Endodermal cell (in vitro differentiated cells): Measurements from ENCODE around the gene STOML3. TPM values are rescaled to one million over a fixed set of nuclear protein-coding genes. Genes with fewer than 3 reads are reported as not detected.

Experiments used
- DNase-seq: peaks from one replicate; pipeline ENCODE4 v3.0.0-alpha.2; 2017
- H3K27ac ChIP-seq: 2 replicates; pipeline ENCODE4 v1.5.1; 2013; ENCODE audit warnings: mild to moderate bottlenecking, low read depth, low read length, moderate library complexity
- H3K27me3 ChIP-seq: 2 replicates; pipeline ENCODE4 v1.6.1; 2013; ENCODE audit warnings: mild to moderate bottlenecking, low read length, moderate library complexity; ENCODE audit not compliant: insufficient read depth, control insufficient read depth, poor library complexity, severe bottlenecking
- H3K36me3 ChIP-seq: 2 replicates; pipeline ENCODE4 v1.7.0; 2013; ENCODE audit warnings: mild to moderate bottlenecking, low read length, moderate library complexity; ENCODE audit not compliant: control insufficient read depth, insufficient read depth
- H3K4me1 ChIP-seq: one replicate; pipeline ENCODE4 v1.7.0; 2013; ENCODE audit warnings: low read length; ENCODE audit not compliant: control insufficient read depth, insufficient read depth
- H3K4me3 ChIP-seq: 2 replicates; pipeline ENCODE4 v1.5.1; 2013; ENCODE audit warnings: mild to moderate bottlenecking, low read length, moderate library complexity
- H3K9ac ChIP-seq: 2 replicates; pipeline ENCODE4 v1.6.1; 2013; ENCODE audit warnings: mild to moderate bottlenecking, low read length, moderate library complexity; ENCODE audit not compliant: poor library complexity, severe bottlenecking; ENCODE audit errors: extremely low read depth
- H3K9me3 ChIP-seq: 2 replicates; pipeline ENCODE4 v1.6.1; 2013; ENCODE audit warnings: mild to moderate bottlenecking, low read length, moderate library complexity; ENCODE audit not compliant: control insufficient read depth
- H3K27ac Mint-ChIP-seq: 2 replicates; pipeline ENCODE4 v1.8.0; 2020; ENCODE audit warnings: mixed read lengths
- H3K27me3 Mint-ChIP-seq: 2 replicates; pipeline ENCODE4 v1.8.0; 2021; ENCODE audit warnings: mild to moderate bottlenecking, mixed read lengths; ENCODE audit not compliant: insufficient read depth
- H3K36me3 Mint-ChIP-seq: 2 replicates; pipeline ENCODE4 v1.8.0; 2020; ENCODE audit warnings: low read depth, mixed read lengths
- H3K4me1 Mint-ChIP-seq: 2 replicates; pipeline ENCODE4 v1.8.0; 2020; ENCODE audit warnings: mixed read lengths
- H3K4me3 Mint-ChIP-seq: 2 replicates; pipeline ENCODE4 v1.8.0; 2020; ENCODE audit warnings: mild to moderate bottlenecking, moderate library complexity, mixed read lengths
- H3K9me3 Mint-ChIP-seq: 2 replicates; pipeline ENCODE4 v1.8.0; 2020; ENCODE audit warnings: mild to moderate bottlenecking, mixed read lengths
- CTCF ChIP-seq: fragments of 200-600 bp; sonication (generic); conservative IDR thresholded peaks from 2 replicates; pipeline ENCODE4 v1.5.0; 2021; ENCODE audit warnings: antibody characterized with exemption, mild to moderate bottlenecking
- WGBS, 2 experiments: methylation state at CpG; one replicate each; pipeline versions ENCODE4 v1.1.5 to v1.1.7; 2013; ENCODE audit warnings: missing lambda C conversion rate in 2 of 2, mixed read lengths in 1 of 2; ENCODE audit not compliant: insufficient coverage in 1 of 2, insufficient read length in 1 of 2; 5-methylcytosine and 5-hydroxymethylcytosine counted together
- total RNA-seq, 2 donors: library from RNA; stranded (reverse); fragmentation: NEBNext Ultra II Directional in 1 of 2; extraction: Animal tissue kit (Norgen Biotek cat#: 25700) in 1 of 2; gene quantifications; 2 replicates in 1 of 2; 3 replicates in 1 of 2; pipeline ENCODE4 v1.2.1, GENCODE V29; 2021

The STOML3 gene
- total RNA-seq, 2 donors from 2014 or later: not detected

GRCh38 chr13:38951525-38952313 lies 38.9 kb downstream of the STOML3 start:
- Mint-ChIP-seq H3K4me1 (peaks cover 1% of the 10 kb centered on the region), H3K9me3 (no peaks in the 10 kb centered on the region), H3K4me3 (no peak overlapping the region), H3K27me3 (no peaks in the 10 kb centered on the region), H3K27ac (no peak overlapping the region), H3K36me3 (no peaks in the 10 kb centered on the region)
- DNase-seq: no peak
- Histone ChIP-seq H3K4me1 (no peaks in the 10 kb centered on the region), H3K27me3 (no peaks in the 10 kb centered on the region), H3K27ac (no peak overlapping the region), H3K9me3 (no peaks in the 10 kb centered on the region), H3K36me3 (no peaks in the 10 kb centered on the region), H3K9ac (no peak overlapping the region), H3K4me3 (no peak overlapping the region)
- no peak for TF ChIP-seq CTCF
- WGBS, 2 experiments: 69 to 78% methylated on average over 4 to 9 of the region's 9 CpGs

DNA sequence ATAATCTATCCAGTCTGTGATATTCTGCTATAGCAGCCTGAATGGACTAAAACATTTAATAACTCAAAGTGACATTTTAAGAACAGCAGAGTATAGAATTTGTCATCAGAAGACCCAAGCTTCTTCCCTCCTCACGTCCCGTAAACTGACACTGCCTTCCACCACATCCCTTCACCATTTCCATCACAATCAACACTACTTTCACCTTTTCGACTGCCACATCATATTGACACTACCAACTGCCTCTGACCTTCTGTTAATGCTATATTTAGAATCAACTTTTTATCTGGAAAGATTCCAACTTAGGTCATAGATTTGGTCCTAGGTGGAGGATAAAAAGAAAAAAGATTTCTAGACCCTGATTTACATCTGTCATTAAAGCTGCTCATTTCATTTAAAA lies 39.6 kb downstream of the STOML3 start:
- Mint-ChIP-seq H3K36me3 (no peaks in the 10 kb centered on the region), H3K4me1 (peaks cover 1% of the 10 kb centered on the region), H3K27ac (no peak overlapping the region), H3K4me3 (no peak overlapping the region), H3K9me3 (no peaks in the 10 kb centered on the region), H3K27me3 (no peaks in the 10 kb centered on the region)
- WGBS, 2 experiments: 44 to 77% methylated on average over 1 to 2 of the region's 3 CpGs
- no peaks in the 10 kb centered on the region for H3K27me3 ChIP-seq
- no peak for TF ChIP-seq CTCF
- no peaks in the 10 kb centered on the region for H3K36me3 ChIP-seq
- no peak overlapping the region for H3K27ac ChIP-seq
- DNase-seq: no peak
- no peak overlapping the region for H3K4me3 ChIP-seq
- no peak overlapping the region for H3K9ac ChIP-seq
- no peaks in the 10 kb centered on the region for H3K9me3 ChIP-seq
- H3K4me1 ChIP-seq: no peaks in the 10 kb centered on the region

DNA sequence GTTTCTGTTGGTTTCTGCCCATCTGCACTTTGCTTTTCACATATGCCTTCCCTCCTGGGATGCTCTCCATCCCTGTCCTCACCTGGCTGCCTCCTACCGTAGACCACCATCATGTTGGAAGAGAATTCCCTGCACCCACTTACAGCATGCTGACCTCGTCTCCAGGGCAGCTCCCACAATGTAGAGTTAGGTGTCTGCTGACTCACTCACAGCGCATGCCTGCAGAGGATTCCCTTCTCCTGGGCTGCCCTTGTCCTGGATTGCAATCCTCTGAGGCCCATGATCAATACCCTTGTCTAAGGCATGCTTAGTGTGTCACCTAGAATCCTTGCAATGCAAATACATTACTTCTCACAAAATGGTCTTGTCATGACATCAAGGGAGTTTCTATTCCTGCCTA lies 43.6 kb downstream of the STOML3 start:
- peak; percentile 55 for DNase-seq
- no peaks in the 10 kb centered on the region for H3K27me3 ChIP-seq
- no peaks in the 10 kb centered on the region for H3K4me1 ChIP-seq
- H3K36me3 ChIP-seq: no peaks in the 10 kb centered on the region
- H3K9me3 ChIP-seq: no peaks in the 10 kb centered on the region
- H3K4me3 Mint-ChIP-seq: no peak overlapping the region
- H3K9ac ChIP-seq: no peak overlapping the region
- WGBS, 2 experiments: 90 to 93% methylated on average over 3 of the region's 3 CpGs
- H3K27ac Mint-ChIP-seq: no peak overlapping the region
- no peaks in the 10 kb centered on the region for H3K9me3 Mint-ChIP-seq
- H3K27ac ChIP-seq: no peak overlapping the region
- no peak for TF ChIP-seq CTCF
- peaks cover 1% of the 10 kb centered on the region for H3K4me1 Mint-ChIP-seq
- no peak overlapping the region for H3K4me3 ChIP-seq
- no peaks in the 10 kb centered on the region for H3K36me3 Mint-ChIP-seq
- H3K27me3 Mint-ChIP-seq: no peaks in the 10 kb centered on the region
